T-helper 1 cell treated with Interleukin-12 subunit alpha and Interleukin-12 subunit beta and Interleukin-4 antibody, amounts not matched to agents 30 μg/mL and 1 μg/mL, for 36 hours (primary cell): Measurements from ENCODE around the gene CYB5B.

Experiments
- H3K27ac Mint-ChIP-seq: one replicate; pipeline ENCODE4 v1.8.0; 2021; ENCODE audit warnings: mild to moderate bottlenecking, mixed read lengths
- H3K27me3 Mint-ChIP-seq: one replicate; pipeline ENCODE4 v1.8.0; 2021; ENCODE audit warnings: low read depth, mixed read lengths
- H3K36me3 Mint-ChIP-seq: one replicate; pipeline ENCODE4 v1.8.0; 2021; ENCODE audit warnings: low read depth, mixed read lengths
- H3K4me1 Mint-ChIP-seq: one replicate; pipeline ENCODE4 v1.8.0; 2021; ENCODE audit warnings: low read depth, mixed read lengths
- H3K4me3 Mint-ChIP-seq: one replicate; pipeline ENCODE4 v1.8.0; 2021; ENCODE audit warnings: mild to moderate bottlenecking, moderate library complexity, mixed read lengths
- H3K9me3 Mint-ChIP-seq: one replicate; pipeline ENCODE4 v1.8.0; 2021; ENCODE audit warnings: mixed read lengths

Gene CYB5B

DNA sequence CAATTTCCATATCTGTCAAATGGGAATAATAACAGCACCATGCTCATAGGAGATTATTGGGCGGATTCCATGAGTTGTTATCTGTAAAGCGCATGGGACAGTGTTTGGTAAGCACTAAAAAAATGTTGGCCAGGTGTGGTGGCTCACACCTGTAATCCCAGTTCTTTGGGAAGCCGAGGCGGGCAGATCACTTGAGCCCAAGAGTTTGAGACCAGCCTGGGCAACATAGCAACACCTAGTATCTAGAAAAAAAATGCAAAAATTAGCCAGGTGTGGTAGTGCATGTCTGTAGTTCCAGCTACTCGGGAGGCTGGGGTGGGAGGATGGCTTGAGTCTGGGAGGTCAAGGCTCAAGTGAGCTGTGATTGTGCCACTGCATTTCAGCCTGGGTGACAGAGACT is 74.5 kb downstream of the CYB5B start:
- H3K4me3 Mint-ChIP-seq, result no peak overlapping the region
- no peak overlapping the region for H3K27ac Mint-ChIP-seq
- no peaks in the 10 kb centered on the region for H3K27me3 Mint-ChIP-seq
- no peaks in the 10 kb centered on the region for H3K9me3 Mint-ChIP-seq
- no peaks in the 10 kb centered on the region for H3K36me3 Mint-ChIP-seq
- H3K4me1 Mint-ChIP-seq, result peaks cover 6% of the 10 kb centered on the region

GRCh38 chr16:69499541-69500230 is 75.3 kb downstream of the CYB5B start:
- Mint-ChIP-seq H3K4me3 (no peak overlapping the region), H3K4me1 (peaks cover 6% of the 10 kb centered on the region), H3K27me3 (no peaks in the 10 kb centered on the region), H3K36me3 (no peaks in the 10 kb centered on the region), H3K9me3 (no peaks in the 10 kb centered on the region), H3K27ac (no peak overlapping the region)

DNA sequence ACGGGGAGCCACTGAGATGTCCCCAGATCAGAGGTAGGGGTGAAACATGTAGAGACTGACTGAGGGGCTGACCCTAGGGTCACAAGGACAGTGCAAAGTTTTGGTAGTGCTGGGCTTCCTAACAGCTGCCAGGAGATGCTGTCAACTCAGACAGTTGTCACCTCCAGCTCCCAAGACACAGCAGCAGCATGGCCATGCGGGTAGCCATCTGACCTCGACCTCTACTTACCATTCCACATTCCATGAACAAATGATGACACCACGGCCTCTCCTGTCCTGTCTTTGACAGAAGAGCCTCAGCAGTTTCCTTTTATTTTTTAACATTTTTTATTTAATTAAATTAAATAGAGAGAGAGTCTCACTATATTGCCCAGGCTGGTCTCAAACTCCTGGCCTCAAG is 76.1 kb downstream of the CYB5B start:
- H3K9me3 Mint-ChIP-seq, result no peaks in the 10 kb centered on the region
- peaks cover 6% of the 10 kb centered on the region for H3K4me1 Mint-ChIP-seq
- H3K27ac Mint-ChIP-seq, result no peak overlapping the region
- no peak overlapping the region for H3K4me3 Mint-ChIP-seq
- no peaks in the 10 kb centered on the region for H3K27me3 Mint-ChIP-seq
- no peaks in the 10 kb centered on the region for H3K36me3 Mint-ChIP-seq

- H3K27ac Mint-ChIP-seq, result no peak overlapping the region
These were observed 77.7 kb downstream of the CYB5B start for GRCh38 chr16:69501956-69502745.

GRCh38 chr16:69503244-69503643 is 78.8 kb downstream of the CYB5B start:
- Mint-ChIP-seq H3K4me1 (peaks cover 6% of the 10 kb centered on the region), H3K4me3 (no peak overlapping the region), H3K9me3 (no peaks in the 10 kb centered on the region), H3K27ac (no peak overlapping the region), H3K36me3 (no peaks in the 10 kb centered on the region), H3K27me3 (no peaks in the 10 kb centered on the region)

More at GRCh38 chr16:69501956-69502745, 77.7 kb downstream of the CYB5B start:
- Mint-ChIP-seq H3K4me3 (no peak overlapping the region), H3K27me3 (no peaks in the 10 kb centered on the region), H3K36me3 (no peaks in the 10 kb centered on the region), H3K9me3 (no peaks in the 10 kb centered on the region), H3K4me1 (peaks cover 6% of the 10 kb centered on the region)

GRCh38 chr16:69508033-69508755 is 83.8 kb downstream of the CYB5B start:
- no peaks in the 10 kb centered on the region for H3K9me3 Mint-ChIP-seq
- H3K27me3 Mint-ChIP-seq, result no peaks in the 10 kb centered on the region
- H3K36me3 Mint-ChIP-seq, result no peaks in the 10 kb centered on the region
- no peak overlapping the region for H3K4me3 Mint-ChIP-seq
- H3K27ac Mint-ChIP-seq, result no peak overlapping the region
- H3K4me1 Mint-ChIP-seq, result no peaks in the 10 kb centered on the region

- H3K36me3 Mint-ChIP-seq, result no peaks in the 10 kb centered on the region
- no peak overlapping the region for H3K27ac Mint-ChIP-seq
- H3K4me3 Mint-ChIP-seq, result no peak overlapping the region
- no peaks in the 10 kb centered on the region for H3K9me3 Mint-ChIP-seq
- H3K4me1 Mint-ChIP-seq, result no peaks in the 10 kb centered on the region
- H3K27me3 Mint-ChIP-seq, result no peaks in the 10 kb centered on the region
These were observed 84.7 kb downstream of the CYB5B start for GRCh38 chr16:69509125-69509524.

- Mint-ChIP-seq H3K27me3 (no peaks in the 10 kb centered on the region), H3K27ac (no peak overlapping the region), H3K4me1 (no peaks in the 10 kb centered on the region), H3K9me3 (peaks cover 7% of the 10 kb centered on the region), H3K4me3 (no peak overlapping the region), H3K36me3 (peaks cover 3% of the 10 kb centered on the region)
These were observed 87.2 kb downstream of the CYB5B start for GRCh38 chr16:69511651-69512050.

DNA sequence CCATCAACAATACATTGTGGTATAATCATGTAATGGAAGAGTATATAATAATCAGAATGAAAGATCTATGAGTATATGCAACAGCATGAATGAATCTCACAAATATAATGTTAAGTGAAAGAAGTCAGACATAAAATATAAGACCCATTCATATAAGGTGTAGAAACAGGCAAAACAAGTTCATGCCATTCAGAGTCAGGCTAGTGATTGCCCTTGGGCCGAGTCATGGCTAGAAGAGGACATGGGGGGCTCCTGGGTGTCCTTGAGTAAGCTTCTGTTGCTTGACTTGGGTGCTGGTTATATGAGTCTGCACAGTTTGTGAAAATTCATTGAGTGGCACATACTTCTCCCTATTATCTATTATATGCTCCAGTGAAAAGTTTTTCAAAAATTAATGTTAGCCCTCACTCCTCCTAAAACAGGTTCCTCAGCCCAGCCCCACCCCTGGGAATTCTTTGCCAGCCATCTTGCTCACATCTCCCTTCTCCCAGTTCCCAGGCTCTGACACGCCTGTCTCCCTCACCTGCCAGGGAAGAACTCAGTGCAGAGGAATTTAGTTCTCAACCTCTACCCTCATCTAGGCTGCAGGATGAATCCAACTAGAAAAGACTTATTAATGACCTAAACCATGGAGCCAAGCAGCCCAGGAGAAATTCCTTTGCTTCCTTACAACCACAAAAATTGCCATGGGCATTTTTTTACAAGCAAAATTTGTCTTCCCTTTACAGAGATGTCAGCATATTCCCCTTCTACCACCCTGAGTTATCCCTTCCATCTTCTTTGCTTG is 89.0 kb downstream of the CYB5B start:
- H3K27ac Mint-ChIP-seq, result no peak overlapping the region
- no peaks in the 10 kb centered on the region for H3K27me3 Mint-ChIP-seq
- no peak overlapping the region for H3K4me3 Mint-ChIP-seq

GRCh38 chr16:69514356-69514755 is 89.9 kb downstream of the CYB5B start:
- Mint-ChIP-seq H3K4me3 (no peak overlapping the region), H3K27ac (no peak overlapping the region), H3K4me1 (no peaks in the 10 kb centered on the region), H3K36me3 (peaks cover 5% of the 10 kb centered on the region), H3K27me3 (no peaks in the 10 kb centered on the region), H3K9me3 (peaks cover 7% of the 10 kb centered on the region)

More for the DNA sequence above, 89.0 kb downstream of the CYB5B start:
- peaks cover 7% of the 10 kb centered on the region for H3K9me3 Mint-ChIP-seq
- H3K36me3 Mint-ChIP-seq, result peaks cover 3% of the 10 kb centered on the region
- H3K4me1 Mint-ChIP-seq, result no peaks in the 10 kb centered on the region
